WERI-Rb-1 (cell line): ENCODE data around the gene ADAM12.

Experiments used
- DNase-seq: peaks from one replicate; pipeline ENCODE4 v3.0.0-alpha.2; 2020
- H3K27ac ChIP-seq: fragments of 250-450 bp; sonication (Bioruptor Pico); 2 replicates; pipeline ENCODE4 v1.5.1; 2020; ENCODE audit warnings: mild to moderate bottlenecking, moderate library complexity
- H3K27me3 ChIP-seq: fragments of 250-450 bp; sonication (Bioruptor Pico); 2 replicates; pipeline ENCODE4 v1.5.1; 2021; ENCODE audit warnings: mild to moderate bottlenecking, low read depth, moderate library complexity; ENCODE audit not compliant: insufficient read depth, severe bottlenecking
- H3K36me3 ChIP-seq: fragments of 250-450 bp; sonication (Bioruptor Pico); 2 replicates; pipeline ENCODE4 v1.5.1; 2020; ENCODE audit warnings: mild to moderate bottlenecking, moderate library complexity
- H3K4me3 ChIP-seq: 2 replicates; pipeline ENCODE4 v1.5.1; 2011; ENCODE audit warnings: low read depth, mild to moderate bottlenecking, control low read depth, low read length
- H3K9me3 ChIP-seq: fragments of 250-450 bp; sonication (Bioruptor Pico); 2 replicates; pipeline ENCODE4 v1.5.1; 2021; ENCODE audit warnings: mild to moderate bottlenecking, moderate library complexity; ENCODE audit not compliant: severe bottlenecking
- TF ChIP-seq, protein P1 (sequence below): IDR thresholded peaks from 2 replicates; pipeline ENCODE4 v1.5.1; 2011; ENCODE audit warnings: low read depth, mild to moderate bottlenecking, control low read depth, inconsistent platforms, low read length

Gene ADAM12

GRCh38 chr10:126090911-126091728 lies 297.2 kb downstream of the ADAM12 start:
- H3K9me3 ChIP-seq, result no peaks in the 10 kb centered on the region
- no peaks in the 10 kb centered on the region for H3K27me3 ChIP-seq
- H3K36me3 ChIP-seq, result no peaks in the 10 kb centered on the region
- no peak for DNase-seq
- TF ChIP-seq, protein P1, sequence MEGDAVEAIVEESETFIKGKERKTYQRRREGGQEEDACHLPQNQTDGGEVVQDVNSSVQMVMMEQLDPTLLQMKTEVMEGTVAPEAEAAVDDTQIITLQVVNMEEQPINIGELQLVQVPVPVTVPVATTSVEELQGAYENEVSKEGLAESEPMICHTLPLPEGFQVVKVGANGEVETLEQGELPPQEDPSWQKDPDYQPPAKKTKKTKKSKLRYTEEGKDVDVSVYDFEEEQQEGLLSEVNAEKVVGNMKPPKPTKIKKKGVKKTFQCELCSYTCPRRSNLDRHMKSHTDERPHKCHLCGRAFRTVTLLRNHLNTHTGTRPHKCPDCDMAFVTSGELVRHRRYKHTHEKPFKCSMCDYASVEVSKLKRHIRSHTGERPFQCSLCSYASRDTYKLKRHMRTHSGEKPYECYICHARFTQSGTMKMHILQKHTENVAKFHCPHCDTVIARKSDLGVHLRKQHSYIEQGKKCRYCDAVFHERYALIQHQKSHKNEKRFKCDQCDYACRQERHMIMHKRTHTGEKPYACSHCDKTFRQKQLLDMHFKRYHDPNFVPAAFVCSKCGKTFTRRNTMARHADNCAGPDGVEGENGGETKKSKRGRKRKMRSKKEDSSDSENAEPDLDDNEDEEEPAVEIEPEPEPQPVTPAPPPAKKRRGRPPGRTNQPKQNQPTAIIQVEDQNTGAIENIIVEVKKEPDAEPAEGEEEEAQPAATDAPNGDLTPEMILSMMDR, result no peak
- no peak overlapping the region for H3K27ac ChIP-seq
- no peak overlapping the region for H3K4me3 ChIP-seq

GRCh38 chr10:126090443-126090842 lies 297.8 kb downstream of the ADAM12 start:
- Histone ChIP-seq H3K4me3 (no peak overlapping the region), H3K9me3 (no peaks in the 10 kb centered on the region), H3K27ac (no peak overlapping the region), H3K27me3 (no peaks in the 10 kb centered on the region), H3K36me3 (no peaks in the 10 kb centered on the region)
- DNase-seq, result no peak
- TF ChIP-seq, protein P1, result no peak

DNA sequence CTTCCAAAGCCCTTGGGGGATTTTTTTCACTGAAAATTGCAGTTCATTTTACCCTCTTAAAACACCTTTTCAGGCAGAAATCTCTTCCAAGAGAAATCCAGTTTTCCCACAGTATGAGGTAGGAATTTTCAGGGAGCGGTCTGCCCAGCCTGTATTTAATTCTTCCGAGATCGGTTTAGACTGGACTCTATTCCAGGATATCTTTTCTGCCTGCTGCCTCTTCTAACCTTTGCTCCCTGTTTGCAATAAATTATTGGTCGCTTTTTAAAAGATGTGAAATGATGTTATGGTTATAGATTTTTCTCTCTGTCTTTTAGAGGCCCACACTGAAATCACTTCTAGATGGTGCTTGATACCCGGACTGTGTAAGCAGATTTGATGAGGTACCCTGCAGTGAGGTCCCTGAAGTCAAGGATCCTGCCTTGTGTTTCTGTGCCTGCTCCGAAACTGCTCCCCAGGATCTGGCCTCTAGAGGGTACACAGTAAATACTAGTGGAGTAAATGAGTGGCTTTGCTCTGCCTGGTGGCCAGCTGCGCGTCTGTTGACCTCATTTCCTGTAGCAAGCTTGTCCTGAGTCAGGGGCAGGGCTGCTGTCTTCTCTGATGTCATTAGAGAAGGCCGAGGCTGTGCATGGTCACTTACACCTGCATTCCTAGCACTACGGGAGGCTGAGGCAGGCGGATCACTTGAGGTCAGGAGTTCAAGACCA lies 300.3 kb downstream of the ADAM12 start:
- DNase-seq, result no peak
- TF ChIP-seq, protein P1, result no peak
- H3K4me3 ChIP-seq, result no peak overlapping the region
- H3K9me3 ChIP-seq, result no peaks in the 10 kb centered on the region
- H3K27me3 ChIP-seq, result no peaks in the 10 kb centered on the region
- H3K36me3 ChIP-seq, result no peaks in the 10 kb centered on the region
- H3K27ac ChIP-seq, result no peak overlapping the region

DNA sequence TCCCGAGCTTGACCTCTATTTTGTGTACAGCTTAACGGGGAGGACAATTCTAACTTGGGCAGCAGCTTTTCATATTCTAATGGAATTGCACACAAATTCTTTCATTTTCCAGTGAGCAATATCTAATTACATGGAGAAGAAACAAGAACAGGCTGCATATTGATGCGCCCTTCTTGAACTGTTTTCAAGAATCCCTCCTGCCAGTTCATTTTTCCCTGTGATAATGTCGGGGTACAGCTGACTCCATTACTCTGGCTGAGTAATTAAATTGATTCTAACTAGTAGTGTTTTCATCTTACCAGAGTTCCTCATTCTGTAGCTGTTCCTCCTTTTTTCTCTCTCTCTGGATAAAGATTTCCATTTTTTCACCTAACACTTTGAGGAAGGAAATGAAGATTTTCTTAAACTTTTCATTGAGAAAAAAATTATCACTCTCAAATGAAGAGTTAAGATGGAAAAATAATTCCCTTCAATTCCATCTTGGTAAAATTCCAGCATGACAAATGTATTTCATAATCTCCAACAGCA lies 301.1 kb downstream of the ADAM12 start:
- Histone ChIP-seq H3K27me3 (no peaks in the 10 kb centered on the region), H3K4me3 (no peak overlapping the region), H3K27ac (no peak overlapping the region), H3K9me3 (no peaks in the 10 kb centered on the region), H3K36me3 (no peaks in the 10 kb centered on the region)
- TF ChIP-seq, protein P1, result no peak
- DNase-seq, result no peak

GRCh38 chr10:126085806-126086205 lies 302.5 kb downstream of the ADAM12 start:
- TF ChIP-seq, protein P1, result no peak

More at GRCh38 chr10:126085806-126086205, 302.5 kb downstream of the ADAM12 start:
- no peaks in the 10 kb centered on the region for H3K36me3 ChIP-seq
- no peak overlapping the region for H3K27ac ChIP-seq
- no peak for DNase-seq
- H3K27me3 ChIP-seq, result no peaks in the 10 kb centered on the region
- H3K9me3 ChIP-seq, result no peaks in the 10 kb centered on the region
- H3K4me3 ChIP-seq, result no peak overlapping the region
